GM12878 (cell line): Measurements from ENCODE around the gene METAP1D. TPM values are rescaled to one million over a fixed set of nuclear protein-coding genes. Genes with fewer than 3 reads are reported as not detected.

Source experiments
- ATAC-seq: fragments of 200-7000 bp; cut with Tn5 transposase; 3 replicates; pipeline ENCODE4 v1.9.1; 2020; ENCODE audit warnings: mild to moderate bottlenecking, moderate library complexity
- BruUV-seq: library from RNA; stranded (reverse); fragments of 400-500 nt; replicated peaks from 2 replicates; lab custom pipeline; 2021; lab: Mats Ljungman, UMichigan
- CTCF ChIA-PET: fragments of 300-600 bp; sonication (Branson Sonifier 250); formaldehyde crosslinking; extraction: SDS; loops from one replicate; lab custom pipeline; 2021; ENCODE audit warnings: inconsistent platforms; lab: Yijun Ruan, JAX
- POLR2A ChIA-PET: fragments of 350-600 bp; formaldehyde crosslinking; extraction: SDS; loops from one replicate; lab custom pipeline; 2021; ENCODE audit warnings: inconsistent platforms; lab: Charles Lee
- RAD21 ChIA-PET: fragments of 300-600 bp; sonication (Branson Sonifier 250); formaldehyde crosslinking; loops from one replicate; lab custom pipeline; 2023; ENCODE audit warnings: antibody characterized with exemption; ENCODE audit not compliant: unreplicated experiment; lab: Charles Lee
- SMC1A ChIA-PET: fragments of 300-600 bp; sonication (Branson Sonifier 250); formaldehyde crosslinking; loops from one replicate; lab custom pipeline; 2023; ENCODE audit not compliant: unreplicated experiment, uncharacterized antibody; lab: Charles Lee
- DNase-seq: peaks from one replicate; pipeline ENCODE4 v3.0.0-alpha.2; 2011; ENCODE audit warnings: low read depth, low spot score
- FAIRE-seq: peaks from 3 replicates; lab custom pipeline; 2011; peaks lifted over from hg19 to GRCh38; lab: Jason Lieb, UNC
- H2AFZ ChIP-seq: 2 replicates; pipeline ENCODE4 v1.6.0; 2011; ENCODE audit warnings: low read depth, low read length, control low read depth; ENCODE audit not compliant: control insufficient read depth
- H3K27ac ChIP-seq: 2 replicates; pipeline ENCODE4 v1.5.1; 2011; ENCODE audit warnings: control low read depth; ENCODE audit not compliant: control insufficient read depth, insufficient read depth
- H3K27me3 ChIP-seq, 2 experiments: replicated peaks in 1 of 2; 2 replicates each; pipeline versions ENCODE4 v1.6.0 to v1.6.1; 2011; ENCODE audit warnings: low read length in 1 of 2; ENCODE audit not compliant: control insufficient read depth in 2 of 2, insufficient read depth in 2 of 2
- H3K36me3 ChIP-seq, 2 experiments: 2 replicates each; pipeline ENCODE4 v1.5.1; 2011; ENCODE audit warnings: low read length in 1 of 2; ENCODE audit not compliant: control insufficient read depth in 2 of 2, insufficient read depth in 2 of 2
- H3K4me1 ChIP-seq: 2 replicates; pipeline ENCODE4 v1.6.1; 2011; ENCODE audit warnings: mild to moderate bottlenecking, low read length, moderate library complexity, mixed read lengths; ENCODE audit not compliant: control insufficient read depth, insufficient read depth
- H3K4me2 ChIP-seq: 2 replicates; pipeline ENCODE4 v1.6.0; 2011; ENCODE audit warnings: control low read depth; ENCODE audit not compliant: control insufficient read depth, insufficient read depth
- H3K4me3 ChIP-seq: fragments of 200-600 bp; sonication (generic); 2 replicates; pipeline ENCODE4 v1.5.1; 2016
- H3K79me2 ChIP-seq: 2 replicates; pipeline ENCODE4 v1.6.0; 2011; ENCODE audit warnings: low read length; ENCODE audit not compliant: control insufficient read depth, insufficient read depth
- H3K9ac ChIP-seq: 2 replicates; pipeline ENCODE4 v1.8.0; 2011; ENCODE audit warnings: low read length, control low read depth, mixed read lengths; ENCODE audit not compliant: control insufficient read depth, insufficient read depth
- H3K9me3 ChIP-seq: replicated peaks from 3 replicates; pipeline ENCODE4 v1.5.1; 2011; ENCODE audit warnings: mild to moderate bottlenecking, low read length; ENCODE audit not compliant: control insufficient read depth, insufficient read depth
- H4K20me1 ChIP-seq: 2 replicates; pipeline ENCODE4 v1.6.0; 2011; ENCODE audit not compliant: control insufficient read depth, insufficient read depth
- ASH2L ChIP-seq: fragments of 300-600, 200-600 bp; sonication (generic); IDR thresholded peaks from 2 replicates; pipeline ENCODE4 v1.6.1; 2017; ENCODE audit warnings: low read depth, mild to moderate bottlenecking, borderline replicate concordance
- IKZF2 ChIP-seq, 2 experiments: fragments of 450-650 bp; IDR thresholded peaks; 2 replicates each; pipeline ENCODE4 v1.6.1; 2017; ENCODE audit warnings: mild to moderate bottlenecking in 2 of 2, moderate library complexity in 2 of 2
- MTA2 ChIP-seq: fragments of 450-650 bp; IDR thresholded peaks from 2 replicates; pipeline ENCODE4 v1.6.1; 2016; ENCODE audit warnings: low read depth, mild to moderate bottlenecking, moderate library complexity
- MYC ChIP-seq: IDR thresholded peaks from 2 replicates; pipeline ENCODE4 v1.6.1; 2011; ENCODE audit warnings: mild to moderate bottlenecking, low read length, moderate library complexity, inconsistent platforms; ENCODE audit not compliant: insufficient read depth, insufficient replicate concordance, insufficient read length, severe bottlenecking
- NFYB ChIP-seq: IDR thresholded peaks from 2 replicates; pipeline ENCODE4 v1.6.1; 2011; ENCODE audit warnings: low read depth, mild to moderate bottlenecking, low read length, improper control_type of control experiment, moderate library complexity; ENCODE audit not compliant: insufficient read depth
- NRF1 ChIP-seq: conservative IDR thresholded peaks from 2 replicates; pipeline ENCODE4 v1.6.1; 2011; ENCODE audit warnings: mild to moderate bottlenecking, low read depth, low read length, improper control_type of control experiment
- POU2F2 ChIP-seq: IDR thresholded peaks from 3 replicates; pipeline ENCODE4 v1.6.1; 2011; ENCODE audit warnings: low read depth, mild to moderate bottlenecking, low read length, borderline replicate concordance
- RCOR1 ChIP-seq: conservative IDR thresholded peaks from 2 replicates; pipeline ENCODE4 v1.6.1; 2012; ENCODE audit warnings: low read depth, low read length, improper control_type of control experiment
- TARDBP ChIP-seq: IDR thresholded peaks from 2 replicates; pipeline ENCODE4 v1.6.1; 2016; ENCODE audit warnings: borderline replicate concordance
- YY1 ChIP-seq: IDR thresholded peaks from 2 replicates; pipeline ENCODE4 v1.6.1; 2011; ENCODE audit warnings: low read depth, mild to moderate bottlenecking, low read length
- ZNF384 ChIP-seq: IDR thresholded peaks from 2 replicates; pipeline ENCODE4 v1.6.1; 2012; ENCODE audit warnings: low read depth, mild to moderate bottlenecking, low read length, improper control_type of control experiment, borderline replicate concordance
- WGBS: methylation state at CpG from one replicate; pipeline ENCODE4 v1.1.6; 2016; ENCODE audit warnings: low lambda C conversion rate; ENCODE audit not compliant: insufficient replicate concordance, insufficient coverage; ENCODE audit errors: missing lambda C conversion rate; 5-methylcytosine and 5-hydroxymethylcytosine counted together
- in situ Hi-C: fragments of 300-500 bp; cut with MboI; formaldehyde crosslinking; loops from 9 replicates; pipeline ENCODE4 v1.14.3; 2018; ENCODE audit warnings: mixed read lengths
- intact Hi-C: fragments of 100-400 bp; cut with micrococcal nuclease; formaldehyde crosslinking; loops from one replicate; pipeline ENCODE4 v1.14.2; 2022; ENCODE audit not compliant: unreplicated experiment
- polyA plus RNA-seq, 11 experiments: library from polyadenylated mRNA; depleted of rRNA in 4 of 11; unstranded in 6 of 11; stranded (reverse) in 5 of 11; fragments of >200 nt; fragmentation: Nextera tagmentation in 4 of 11; fragmentation: Illumina TruSeq in 1 of 11; extraction: Ambion mirVana in 4 of 11; extraction: Trizol in 1 of 11; gene quantifications; 1 replicate in 1 of 11; 2 replicates in 10 of 11; pipeline versions ENCODE4 v1.2.1 to v1.2.3, GENCODE V29; 2011 to 2016; ENCODE audit warnings: inconsistent platforms in 2 of 11, missing spikeins in 2 of 11, low read depth in 1 of 11
- total RNA-seq, 4 experiments: library from RNA; depleted of rRNA in 3 of 4; stranded (reverse); fragments of >200 nt in 3 of 4; fragmentation: Illumina TruSeq in 1 of 4; extraction: Trizol in 1 of 4; gene quantifications; 2 replicates each; pipeline versions ENCODE4 v1.2.1 to v1.2.3, GENCODE V29; 2013 to 2021
- TF ChIP-seq, protein P1 (sequence below): fragments of 450-650 bp; formaldehyde crosslinking; IDR thresholded peaks from 2 replicates; pipeline ENCODE4 v1.4.0; 2022; ENCODE audit warnings: mild to moderate bottlenecking, moderate library complexity
- TF ChIP-seq, protein P2 (sequence below): fragments of 450-650 bp; IDR thresholded peaks from 2 replicates; pipeline ENCODE4 v1.6.1; 2017; ENCODE audit warnings: mild to moderate bottlenecking, moderate library complexity
- TF ChIP-seq, protein P3 (sequence below): fragments of 450-650 bp; IDR thresholded peaks from 2 replicates; pipeline ENCODE4 v1.6.1; 2017; ENCODE audit warnings: mild to moderate bottlenecking, low read depth, inconsistent platforms; ENCODE audit not compliant: poor library complexity, severe bottlenecking

Gene METAP1D
- total and polyA plus RNA-seq, 10 of the 15 experiments (the other 5 are each of a cell fraction or from before 2014, with no cell fraction given) = 4.5 to 12.1 (median 7.8) TPM

DNA sequence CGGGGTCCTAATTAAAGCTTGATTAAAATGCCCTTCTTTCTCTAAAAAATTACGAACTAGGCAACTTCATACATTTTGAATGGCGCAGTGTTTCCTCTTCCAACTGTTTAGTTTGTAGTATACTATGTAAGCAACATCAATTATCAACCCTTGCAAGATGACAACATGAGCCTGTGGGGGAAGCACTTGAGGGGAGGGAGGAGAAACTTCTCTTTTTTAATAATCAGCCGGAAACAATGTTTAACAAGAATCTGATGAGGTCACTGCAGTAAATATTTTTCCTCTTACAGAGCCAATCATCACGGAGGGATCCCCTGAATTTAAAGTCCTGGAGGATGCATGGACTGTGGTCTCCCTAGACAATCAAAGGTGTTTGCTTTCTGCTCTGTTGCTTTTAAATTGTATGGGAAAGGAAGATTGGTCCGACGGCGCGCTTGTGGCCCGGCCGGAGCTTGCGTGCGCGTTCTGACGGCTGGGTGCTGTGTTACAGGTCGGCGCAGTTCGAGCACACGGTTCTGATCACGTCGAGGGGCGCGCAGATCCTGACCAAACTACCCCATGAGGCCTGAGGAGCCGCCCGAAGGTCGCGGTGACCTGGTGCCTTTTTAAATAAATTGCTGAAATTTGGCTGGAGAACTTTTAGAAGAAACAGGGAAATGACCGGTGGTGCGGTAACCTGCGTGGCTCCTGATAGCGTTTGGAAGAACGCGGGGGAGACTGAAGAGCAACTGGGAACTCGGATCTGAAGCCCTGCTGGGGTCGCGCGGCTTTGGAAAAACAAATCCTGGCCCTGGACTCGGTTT lies 80.3 kb downstream of the METAP1D start:
- intact Hi-C loops = no loop called here
- ATAC-seq (no peak), DNase-seq (no peak), FAIRE-seq (no peak)
- Histone ChIP-seq H3K4me2 (no peak overlapping the region), H3K9ac (no peak overlapping the region), H3K36me3 (no peaks in the 10 kb centered on the region), H3K27me3 (peaks cover 23 to 33% of the 10 kb centered on the region in 2 experiments), H3K4me3 (no peak overlapping the region), H3K4me1 (peaks cover 13% of the 10 kb centered on the region), H3K79me2 (no peaks in the 10 kb centered on the region), H3K9me3 (no peaks in the 10 kb centered on the region; the same call in 2 of the 3 replicates), H3K27ac (no peak overlapping the region), H2AFZ (no peak overlapping the region), H4K20me1 (peaks cover 7% of the 10 kb centered on the region)
- ChIA-PET POLR2A (no interaction called here), CTCF (no interaction called here), RAD21 (no interaction called here), SMC1A (no interaction called here)
- WGBS = 62% methylated on average over 33 of the region's 38 CpGs
- no TSS peak for BruUV-seq
- in situ Hi-C loops = no loop called here
- TF ChIP-seq RCOR1 = no peak
- TF ChIP-seq, protein P1, sequence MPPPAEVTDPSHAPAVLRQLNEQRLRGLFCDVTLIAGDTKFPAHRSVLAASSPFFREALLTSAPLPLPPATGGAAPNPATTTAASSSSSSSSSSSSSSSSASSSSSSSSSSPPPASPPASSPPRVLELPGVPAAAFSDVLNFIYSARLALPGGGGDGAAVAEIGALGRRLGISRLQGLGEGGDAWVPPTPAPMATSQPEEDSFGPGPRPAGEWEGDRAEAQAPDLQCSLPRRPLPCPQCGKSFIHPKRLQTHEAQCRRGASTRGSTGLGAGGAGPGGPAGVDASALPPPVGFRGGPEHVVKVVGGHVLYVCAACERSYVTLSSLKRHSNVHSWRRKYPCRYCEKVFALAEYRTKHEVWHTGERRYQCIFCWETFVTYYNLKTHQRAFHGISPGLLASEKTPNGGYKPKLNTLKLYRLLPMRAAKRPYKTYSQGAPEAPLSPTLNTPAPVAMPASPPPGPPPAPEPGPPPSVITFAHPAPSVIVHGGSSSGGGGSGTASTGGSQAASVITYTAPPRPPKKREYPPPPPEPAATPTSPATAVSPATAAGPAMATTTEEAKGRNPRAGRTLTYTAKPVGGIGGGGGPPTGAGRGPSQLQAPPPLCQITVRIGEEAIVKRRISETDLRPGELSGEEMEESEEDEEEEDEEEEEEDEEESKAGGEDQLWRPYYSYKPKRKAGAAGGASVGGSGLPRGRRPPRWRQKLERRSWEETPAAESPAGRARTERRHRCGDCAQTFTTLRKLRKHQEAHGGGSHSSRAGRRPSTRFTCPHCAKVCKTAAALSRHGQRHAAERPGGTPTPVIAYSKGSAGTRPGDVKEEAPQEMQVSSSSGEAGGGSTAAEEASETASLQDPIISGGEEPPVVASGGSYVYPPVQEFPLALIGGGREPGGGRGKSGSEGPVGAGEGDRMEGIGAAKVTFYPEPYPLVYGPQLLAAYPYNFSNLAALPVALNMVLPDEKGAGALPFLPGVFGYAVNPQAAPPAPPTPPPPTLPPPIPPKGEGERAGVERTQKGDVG (CRISPR knock-in tag) = no peak
- no peak for TF ChIP-seq NRF1
- no peak for TF ChIP-seq YY1
- TF ChIP-seq, protein P2, sequence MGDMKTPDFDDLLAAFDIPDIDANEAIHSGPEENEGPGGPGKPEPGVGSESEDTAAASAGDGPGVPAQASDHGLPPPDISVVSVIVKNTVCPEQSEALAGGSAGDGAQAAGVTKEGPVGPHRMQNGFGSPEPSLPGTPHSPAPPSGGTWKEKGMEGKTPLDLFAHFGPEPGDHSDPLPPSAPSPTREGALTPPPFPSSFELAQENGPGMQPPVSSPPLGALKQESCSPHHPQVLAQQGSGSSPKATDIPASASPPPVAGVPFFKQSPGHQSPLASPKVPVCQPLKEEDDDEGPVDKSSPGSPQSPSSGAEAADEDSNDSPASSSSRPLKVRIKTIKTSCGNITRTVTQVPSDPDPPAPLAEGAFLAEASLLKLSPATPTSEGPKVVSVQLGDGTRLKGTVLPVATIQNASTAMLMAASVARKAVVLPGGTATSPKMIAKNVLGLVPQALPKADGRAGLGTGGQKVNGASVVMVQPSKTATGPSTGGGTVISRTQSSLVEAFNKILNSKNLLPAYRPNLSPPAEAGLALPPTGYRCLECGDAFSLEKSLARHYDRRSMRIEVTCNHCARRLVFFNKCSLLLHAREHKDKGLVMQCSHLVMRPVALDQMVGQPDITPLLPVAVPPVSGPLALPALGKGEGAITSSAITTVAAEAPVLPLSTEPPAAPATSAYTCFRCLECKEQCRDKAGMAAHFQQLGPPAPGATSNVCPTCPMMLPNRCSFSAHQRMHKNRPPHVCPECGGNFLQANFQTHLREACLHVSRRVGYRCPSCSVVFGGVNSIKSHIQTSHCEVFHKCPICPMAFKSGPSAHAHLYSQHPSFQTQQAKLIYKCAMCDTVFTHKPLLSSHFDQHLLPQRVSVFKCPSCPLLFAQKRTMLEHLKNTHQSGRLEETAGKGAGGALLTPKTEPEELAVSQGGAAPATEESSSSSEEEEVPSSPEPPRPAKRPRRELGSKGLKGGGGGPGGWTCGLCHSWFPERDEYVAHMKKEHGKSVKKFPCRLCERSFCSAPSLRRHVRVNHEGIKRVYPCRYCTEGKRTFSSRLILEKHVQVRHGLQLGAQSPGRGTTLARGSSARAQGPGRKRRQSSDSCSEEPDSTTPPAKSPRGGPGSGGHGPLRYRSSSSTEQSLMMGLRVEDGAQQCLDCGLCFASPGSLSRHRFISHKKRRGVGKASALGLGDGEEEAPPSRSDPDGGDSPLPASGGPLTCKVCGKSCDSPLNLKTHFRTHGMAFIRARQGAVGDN = no peak
- TF ChIP-seq MYC = no peak
- no peak for TF ChIP-seq NFYB
- no peak for TF ChIP-seq ASH2L
- TF ChIP-seq, protein P3, sequence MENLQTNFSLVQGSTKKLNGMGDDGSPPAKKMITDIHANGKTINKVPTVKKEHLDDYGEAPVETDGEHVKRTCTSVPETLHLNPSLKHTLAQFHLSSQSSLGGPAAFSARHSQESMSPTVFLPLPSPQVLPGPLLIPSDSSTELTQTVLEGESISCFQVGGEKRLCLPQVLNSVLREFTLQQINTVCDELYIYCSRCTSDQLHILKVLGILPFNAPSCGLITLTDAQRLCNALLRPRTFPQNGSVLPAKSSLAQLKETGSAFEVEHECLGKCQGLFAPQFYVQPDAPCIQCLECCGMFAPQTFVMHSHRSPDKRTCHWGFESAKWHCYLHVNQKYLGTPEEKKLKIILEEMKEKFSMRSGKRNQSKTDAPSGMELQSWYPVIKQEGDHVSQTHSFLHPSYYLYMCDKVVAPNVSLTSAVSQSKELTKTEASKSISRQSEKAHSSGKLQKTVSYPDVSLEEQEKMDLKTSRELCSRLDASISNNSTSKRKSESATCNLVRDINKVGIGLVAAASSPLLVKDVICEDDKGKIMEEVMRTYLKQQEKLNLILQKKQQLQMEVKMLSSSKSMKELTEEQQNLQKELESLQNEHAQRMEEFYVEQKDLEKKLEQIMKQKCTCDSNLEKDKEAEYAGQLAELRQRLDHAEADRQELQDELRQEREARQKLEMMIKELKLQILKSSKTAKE = no peak
- no peak for TF ChIP-seq POU2F2
- TF ChIP-seq IKZF2 (IDR thresholded peaks at IDR 0.05) = no peak
- no peak for TF ChIP-seq TARDBP
- TF ChIP-seq MTA2 = no peak
- no peak for TF ChIP-seq ZNF384
